GM12864 (cell line): Measurements from ENCODE around the gene FERMT3.

ENCODE experiments used
- DNase-seq: peaks from one replicate; pipeline ENCODE4 v3.0.0-alpha.2; 2011; ENCODE audit warnings: low read depth
- H3K4me3 ChIP-seq: 2 replicates; pipeline ENCODE4 v1.5.1; 2011; ENCODE audit warnings: mild to moderate bottlenecking, low read depth, low read length, control low read depth
- TF ChIP-seq, protein P1 (sequence below): IDR thresholded peaks from 2 replicates; pipeline ENCODE4 v1.5.1; 2011; ENCODE audit warnings: low read depth, mild to moderate bottlenecking, moderate library complexity, low read length, control low read depth, inconsistent platforms; ENCODE audit errors: missing control alignments

The FERMT3 gene

DNA sequence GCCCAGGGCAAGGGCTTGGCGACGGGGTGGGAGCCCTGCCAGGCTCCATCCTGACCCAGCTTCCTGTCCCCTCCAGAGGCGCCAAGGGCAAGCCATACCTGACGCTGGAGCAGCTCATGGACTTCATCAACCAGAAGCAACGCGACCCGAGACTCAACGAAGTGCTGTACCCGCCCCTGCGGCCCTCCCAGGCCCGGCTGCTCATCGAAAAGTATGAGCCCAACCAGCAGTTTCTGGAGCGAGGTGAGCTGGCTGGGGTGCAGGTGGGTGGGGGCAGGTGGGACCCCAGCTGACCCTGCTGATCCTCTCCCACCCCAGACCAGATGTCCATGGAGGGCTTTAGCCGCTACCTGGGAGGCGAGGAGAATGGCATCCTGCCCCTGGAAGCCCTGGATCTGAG, 49.8 kb downstream of the FERMT3 start:
- no peak overlapping the region for H3K4me3 ChIP-seq
- no peak for DNase-seq
- TF ChIP-seq, protein P1, sequence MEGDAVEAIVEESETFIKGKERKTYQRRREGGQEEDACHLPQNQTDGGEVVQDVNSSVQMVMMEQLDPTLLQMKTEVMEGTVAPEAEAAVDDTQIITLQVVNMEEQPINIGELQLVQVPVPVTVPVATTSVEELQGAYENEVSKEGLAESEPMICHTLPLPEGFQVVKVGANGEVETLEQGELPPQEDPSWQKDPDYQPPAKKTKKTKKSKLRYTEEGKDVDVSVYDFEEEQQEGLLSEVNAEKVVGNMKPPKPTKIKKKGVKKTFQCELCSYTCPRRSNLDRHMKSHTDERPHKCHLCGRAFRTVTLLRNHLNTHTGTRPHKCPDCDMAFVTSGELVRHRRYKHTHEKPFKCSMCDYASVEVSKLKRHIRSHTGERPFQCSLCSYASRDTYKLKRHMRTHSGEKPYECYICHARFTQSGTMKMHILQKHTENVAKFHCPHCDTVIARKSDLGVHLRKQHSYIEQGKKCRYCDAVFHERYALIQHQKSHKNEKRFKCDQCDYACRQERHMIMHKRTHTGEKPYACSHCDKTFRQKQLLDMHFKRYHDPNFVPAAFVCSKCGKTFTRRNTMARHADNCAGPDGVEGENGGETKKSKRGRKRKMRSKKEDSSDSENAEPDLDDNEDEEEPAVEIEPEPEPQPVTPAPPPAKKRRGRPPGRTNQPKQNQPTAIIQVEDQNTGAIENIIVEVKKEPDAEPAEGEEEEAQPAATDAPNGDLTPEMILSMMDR: no peak

GRCh38 chr11:64258356-64258755, 51.8 kb downstream of the FERMT3 start:
- TF ChIP-seq, protein P1: no peak
- H3K4me3 ChIP-seq: no peak overlapping the region
- DNase-seq: no peak

DNA sequence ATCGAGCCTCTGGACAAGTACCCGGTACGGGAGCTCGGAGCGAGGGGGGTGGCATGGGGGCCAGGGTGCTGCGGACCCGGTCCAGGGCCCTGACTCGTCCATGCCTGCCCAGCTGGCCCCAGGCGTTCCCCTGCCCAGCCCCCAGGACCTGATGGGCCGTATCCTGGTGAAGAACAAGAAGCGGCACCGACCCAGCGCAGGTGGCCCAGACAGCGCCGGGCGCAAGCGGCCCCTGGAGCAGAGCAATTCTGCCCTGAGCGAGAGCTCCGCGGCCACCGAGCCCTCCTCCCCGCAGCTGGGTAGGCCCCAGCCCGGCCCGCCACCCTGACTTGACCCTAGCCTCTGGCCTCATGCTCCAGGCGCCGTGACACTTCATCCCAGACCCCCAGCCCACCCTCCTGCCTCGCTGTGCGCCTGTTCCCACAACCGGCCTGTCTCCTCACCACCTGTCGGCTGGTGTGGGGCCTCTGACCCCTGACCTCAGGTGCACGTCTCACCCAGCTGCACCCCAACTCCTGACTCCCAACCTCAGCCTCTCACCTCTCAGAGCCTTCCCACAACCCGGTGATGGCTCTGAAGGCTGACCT, 52.5 kb downstream of the FERMT3 start:
- no peak overlapping the region for H3K4me3 ChIP-seq
- DNase-seq: no peak
- TF ChIP-seq, protein P1: no peak

DNA sequence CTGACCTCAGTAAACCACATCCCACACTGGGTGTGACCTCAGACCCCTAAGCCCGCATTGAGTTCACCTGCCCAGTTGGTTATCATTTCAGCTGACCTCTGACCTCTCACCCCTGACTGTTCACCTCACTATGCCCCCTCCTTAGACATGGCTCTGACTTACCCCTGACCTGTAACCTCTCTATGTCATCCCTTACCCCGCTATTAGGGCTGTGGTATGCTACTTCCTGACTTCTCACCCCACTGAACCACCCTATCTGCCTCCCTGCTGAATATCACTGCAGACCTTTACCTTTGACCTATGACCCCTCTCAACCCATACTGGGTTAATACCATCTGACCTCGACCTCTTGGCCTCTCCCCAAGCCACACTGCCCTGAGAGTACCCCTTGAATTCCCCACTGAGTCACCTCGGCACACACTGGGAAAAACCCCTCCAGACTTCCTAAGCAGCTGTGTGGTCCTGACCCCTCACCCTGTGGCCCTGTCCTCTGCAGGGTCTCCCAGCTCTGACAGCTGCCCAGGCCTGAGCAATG, 53.1 kb downstream of the FERMT3 start:
- no peak overlapping the region for H3K4me3 ChIP-seq
- no peak for DNase-seq
- TF ChIP-seq, protein P1: no peak

GRCh38 chr11:64260147-64260708, 53.7 kb downstream of the FERMT3 start:
- no peak for DNase-seq
- H3K4me3 ChIP-seq: no peak overlapping the region
- TF ChIP-seq, protein P1: no peak

GRCh38 chr11:64261556-64262080, 55.1 kb downstream of the FERMT3 start:
- H3K4me3 ChIP-seq: no peak overlapping the region
- no peak for DNase-seq
- TF ChIP-seq, protein P1: no peak
